ENCODE results near the gene CBFB.
A peak's percentile ranks its signal among the peaks of the same experiment; 100 is the strongest.

The CBFB gene

DNA sequence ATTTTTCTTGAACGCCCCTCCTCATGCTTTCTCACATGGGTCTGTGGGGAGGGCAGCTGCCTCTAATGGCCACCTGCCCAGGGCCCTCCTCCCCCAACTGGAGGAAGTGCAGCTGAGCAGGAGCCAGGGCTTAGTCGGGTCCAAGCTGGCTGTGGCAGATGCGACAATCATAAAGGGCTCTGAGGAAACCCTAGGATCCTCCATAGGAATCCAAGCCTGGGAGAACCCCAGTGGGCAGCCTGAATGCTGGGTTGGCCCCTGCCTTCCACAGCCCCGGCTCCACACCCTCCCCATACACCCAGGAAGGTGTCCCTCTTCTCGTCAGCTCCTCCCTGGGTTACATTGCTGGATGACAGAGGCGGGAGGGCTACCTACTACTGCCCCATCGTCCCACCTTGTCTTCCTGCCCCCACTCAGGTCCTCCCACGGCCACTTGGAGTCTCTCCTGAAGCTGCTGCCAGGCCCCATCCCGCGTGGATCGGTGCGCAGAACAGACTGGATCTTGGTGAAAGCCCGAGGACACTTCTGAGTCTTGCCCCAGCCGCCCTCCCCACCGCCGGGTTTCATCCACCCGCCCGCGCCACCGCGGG, 15.6 kb upstream of the CBFB start:
- TF ChIP-seq CREB1 (IDR thresholded peaks at IDR 0.05; ENCODE audit: low read depth) (no peak), EP300 (IDR thresholded peaks at IDR 0.05; ENCODE audit: borderline replicate concordance) (no peak), NFIC (IDR thresholded peaks at IDR 0.05) (no peak), TEAD4 (IDR thresholded peaks at IDR 0.05) (no peak), CEBPB (IDR thresholded peaks at IDR 0.05) (no peak), EGR1 (IDR thresholded peaks at IDR 0.05) (no peak), ZBTB7A (IDR thresholded peaks at IDR 0.05; ENCODE audit: low read depth) (no peak), FOXM1 (IDR thresholded peaks at IDR 0.05; ENCODE audit: borderline replicate concordance, low read depth) (no peak), RAD21 (IDR thresholded peaks at IDR 0.05; ENCODE audit: low read depth) (no peak), YY1 (IDR thresholded peaks at IDR 0.05; ENCODE audit: low read depth) (no peak), TCF12 (IDR thresholded peaks at IDR 0.05; ENCODE audit: low read depth) (no peak)
- TF ChIP-seq, protein P1, sequence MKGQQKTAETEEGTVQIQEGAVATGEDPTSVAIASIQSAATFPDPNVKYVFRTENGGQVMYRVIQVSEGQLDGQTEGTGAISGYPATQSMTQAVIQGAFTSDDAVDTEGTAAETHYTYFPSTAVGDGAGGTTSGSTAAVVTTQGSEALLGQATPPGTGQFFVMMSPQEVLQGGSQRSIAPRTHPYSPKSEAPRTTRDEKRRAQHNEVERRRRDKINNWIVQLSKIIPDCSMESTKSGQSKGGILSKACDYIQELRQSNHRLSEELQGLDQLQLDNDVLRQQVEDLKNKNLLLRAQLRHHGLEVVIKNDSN (IDR thresholded peaks at IDR 0.05) = no peak

DNA sequence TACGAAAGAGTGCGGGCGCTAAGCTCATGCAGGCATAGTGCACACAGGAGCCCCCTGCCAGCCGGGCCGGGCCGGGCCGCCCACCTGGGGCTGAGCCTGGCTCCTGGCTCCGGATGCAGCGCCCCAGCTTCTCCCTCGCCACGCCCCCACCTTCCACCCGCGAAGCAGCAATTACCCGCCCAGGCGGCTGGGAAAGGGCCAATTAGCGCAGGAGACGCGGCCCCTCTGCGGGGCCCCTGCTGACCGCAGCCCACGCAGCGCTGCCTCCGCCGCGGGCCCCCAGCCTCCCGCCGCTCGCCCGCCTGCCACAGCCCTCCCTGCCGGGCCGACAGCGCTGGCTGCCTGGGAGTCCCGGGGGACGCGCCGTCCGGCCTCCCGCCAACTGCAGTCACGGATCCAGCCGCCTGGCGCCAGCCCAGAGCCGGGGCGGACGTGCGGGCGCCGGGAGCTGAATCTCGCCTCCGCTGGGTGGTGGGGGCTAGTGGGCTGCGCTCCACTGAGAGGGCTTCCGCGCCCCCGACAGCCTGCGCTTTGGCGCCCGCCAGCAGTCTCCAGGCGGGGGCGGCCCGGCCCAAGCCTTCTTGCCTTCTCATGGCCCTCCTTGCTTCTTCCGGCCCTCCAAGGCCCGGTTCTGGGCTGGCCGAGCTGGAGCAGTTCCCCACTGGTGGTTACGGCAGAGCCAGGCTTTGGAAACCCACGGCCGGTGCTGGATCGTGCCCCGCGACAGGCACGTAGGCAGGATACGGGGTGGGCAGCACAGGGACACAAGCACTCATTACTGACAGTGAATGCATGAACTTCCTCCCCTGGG, 14.9 kb upstream of the CBFB start:
- TF ChIP-seq NFIC (IDR thresholded peaks at IDR 0.05) (peak; percentile 30), RAD21 (IDR thresholded peaks at IDR 0.05; ENCODE audit: low read depth) (no peak), EGR1 (IDR thresholded peaks at IDR 0.05) (peak; percentile 72), ZBTB7A (IDR thresholded peaks at IDR 0.05; ENCODE audit: low read depth) (peak; percentile 31), EP300 (IDR thresholded peaks at IDR 0.05; ENCODE audit: borderline replicate concordance) (no peak)
- TF ChIP-seq, protein P1 (IDR thresholded peaks at IDR 0.05) = no peak

DNA sequence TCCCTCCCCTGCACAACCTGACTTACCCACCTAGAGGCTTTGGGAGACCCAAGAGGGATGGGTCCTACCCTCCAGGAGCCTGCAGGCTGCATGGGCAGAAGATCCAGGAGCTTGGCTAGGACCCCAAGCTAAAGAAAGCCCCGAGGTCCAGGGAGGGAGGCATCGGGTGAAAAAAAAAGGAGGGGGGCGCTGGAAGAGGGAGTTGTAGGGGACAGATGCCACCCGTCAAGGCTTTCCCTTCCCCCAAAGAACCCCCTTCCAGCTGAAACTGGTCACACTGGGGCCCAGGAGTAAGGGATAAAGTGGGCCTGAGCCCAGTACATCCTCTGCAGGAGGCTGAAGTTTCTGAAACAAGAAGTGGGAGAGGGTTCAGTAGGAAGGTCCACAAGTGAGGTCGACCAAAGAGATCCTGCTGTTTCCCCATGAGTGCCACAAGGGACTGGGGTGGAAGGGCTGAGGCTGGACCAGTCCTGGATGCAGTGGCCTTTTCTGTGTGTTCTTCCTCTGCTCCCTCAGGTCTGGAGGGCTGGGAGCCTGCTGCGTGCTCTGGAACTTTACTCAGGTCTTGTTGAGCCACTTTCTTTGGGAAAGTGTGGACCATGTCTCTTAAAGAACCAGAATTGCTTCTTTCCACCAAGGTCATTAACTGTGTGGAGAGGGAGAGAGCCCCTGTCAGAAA, 14.2 kb upstream of the CBFB start:
- no peak for TF ChIP-seq RAD21 (IDR thresholded peaks at IDR 0.05; ENCODE audit: low read depth)
- no peak for TF ChIP-seq TCF12 (IDR thresholded peaks at IDR 0.05; ENCODE audit: low read depth)
- no peak for TF ChIP-seq ZBTB7A (IDR thresholded peaks at IDR 0.05; ENCODE audit: low read depth)
- no peak for TF ChIP-seq CEBPB (IDR thresholded peaks at IDR 0.05)
- TF ChIP-seq, protein P2, sequence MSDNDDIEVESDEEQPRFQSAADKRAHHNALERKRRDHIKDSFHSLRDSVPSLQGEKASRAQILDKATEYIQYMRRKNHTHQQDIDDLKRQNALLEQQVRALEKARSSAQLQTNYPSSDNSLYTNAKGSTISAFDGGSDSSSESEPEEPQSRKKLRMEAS (IDR thresholded peaks at IDR 0.05) = no peak
- TF ChIP-seq, protein P1 (IDR thresholded peaks at IDR 0.05) = no peak
- TF ChIP-seq, protein P3, sequence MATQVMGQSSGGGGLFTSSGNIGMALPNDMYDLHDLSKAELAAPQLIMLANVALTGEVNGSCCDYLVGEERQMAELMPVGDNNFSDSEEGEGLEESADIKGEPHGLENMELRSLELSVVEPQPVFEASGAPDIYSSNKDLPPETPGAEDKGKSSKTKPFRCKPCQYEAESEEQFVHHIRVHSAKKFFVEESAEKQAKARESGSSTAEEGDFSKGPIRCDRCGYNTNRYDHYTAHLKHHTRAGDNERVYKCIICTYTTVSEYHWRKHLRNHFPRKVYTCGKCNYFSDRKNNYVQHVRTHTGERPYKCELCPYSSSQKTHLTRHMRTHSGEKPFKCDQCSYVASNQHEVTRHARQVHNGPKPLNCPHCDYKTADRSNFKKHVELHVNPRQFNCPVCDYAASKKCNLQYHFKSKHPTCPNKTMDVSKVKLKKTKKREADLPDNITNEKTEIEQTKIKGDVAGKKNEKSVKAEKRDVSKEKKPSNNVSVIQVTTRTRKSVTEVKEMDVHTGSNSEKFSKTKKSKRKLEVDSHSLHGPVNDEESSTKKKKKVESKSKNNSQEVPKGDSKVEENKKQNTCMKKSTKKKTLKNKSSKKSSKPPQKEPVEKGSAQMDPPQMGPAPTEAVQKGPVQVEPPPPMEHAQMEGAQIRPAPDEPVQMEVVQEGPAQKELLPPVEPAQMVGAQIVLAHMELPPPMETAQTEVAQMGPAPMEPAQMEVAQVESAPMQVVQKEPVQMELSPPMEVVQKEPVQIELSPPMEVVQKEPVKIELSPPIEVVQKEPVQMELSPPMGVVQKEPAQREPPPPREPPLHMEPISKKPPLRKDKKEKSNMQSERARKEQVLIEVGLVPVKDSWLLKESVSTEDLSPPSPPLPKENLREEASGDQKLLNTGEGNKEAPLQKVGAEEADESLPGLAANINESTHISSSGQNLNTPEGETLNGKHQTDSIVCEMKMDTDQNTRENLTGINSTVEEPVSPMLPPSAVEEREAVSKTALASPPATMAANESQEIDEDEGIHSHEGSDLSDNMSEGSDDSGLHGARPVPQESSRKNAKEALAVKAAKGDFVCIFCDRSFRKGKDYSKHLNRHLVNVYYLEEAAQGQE (IDR thresholded peaks at IDR 0.05; ENCODE audit: low read depth) = no peak
- TF ChIP-seq YY1 (IDR thresholded peaks at IDR 0.05; ENCODE audit: low read depth) = no peak
- TF ChIP-seq CREB1 (IDR thresholded peaks at IDR 0.05; ENCODE audit: low read depth) = no peak
- TF ChIP-seq TAF1 (IDR thresholded peaks at IDR 0.05; ENCODE audit: low read depth) = no peak
- no peak for TF ChIP-seq EP300 (IDR thresholded peaks at IDR 0.05; ENCODE audit: borderline replicate concordance)
- TF ChIP-seq NFIC (IDR thresholded peaks at IDR 0.05) = no peak
- TF ChIP-seq FOXM1 (IDR thresholded peaks at IDR 0.05; ENCODE audit: borderline replicate concordance, low read depth) = no peak
- TF ChIP-seq TEAD4 (IDR thresholded peaks at IDR 0.05) = no peak
- no peak for TF ChIP-seq EGR1 (IDR thresholded peaks at IDR 0.05)

DNA sequence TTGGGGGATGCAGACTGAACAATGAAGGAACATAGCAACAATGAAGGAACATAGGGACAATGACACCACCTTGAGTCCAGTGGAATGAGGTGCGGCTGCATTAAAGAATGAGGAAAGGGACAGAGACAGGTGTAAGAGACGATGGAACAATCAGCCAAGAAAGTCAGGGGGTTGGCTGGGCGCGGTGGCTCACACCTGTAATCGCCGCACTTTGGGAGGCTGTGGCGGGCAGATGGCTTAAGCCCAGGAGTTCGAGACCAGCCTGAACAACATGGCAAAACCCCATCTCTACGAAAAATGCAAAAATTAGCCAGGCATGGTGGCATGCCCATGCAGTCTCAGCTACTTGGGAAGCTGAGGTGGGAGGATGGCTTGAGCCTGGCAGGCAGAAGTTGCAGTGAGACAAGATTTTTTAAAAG, 13.6 kb upstream of the CBFB start:
- TF ChIP-seq RAD21 (IDR thresholded peaks at IDR 0.05; ENCODE audit: low read depth) = peak; percentile 76
- TF ChIP-seq NFIC (IDR thresholded peaks at IDR 0.05) = no peak

DNA sequence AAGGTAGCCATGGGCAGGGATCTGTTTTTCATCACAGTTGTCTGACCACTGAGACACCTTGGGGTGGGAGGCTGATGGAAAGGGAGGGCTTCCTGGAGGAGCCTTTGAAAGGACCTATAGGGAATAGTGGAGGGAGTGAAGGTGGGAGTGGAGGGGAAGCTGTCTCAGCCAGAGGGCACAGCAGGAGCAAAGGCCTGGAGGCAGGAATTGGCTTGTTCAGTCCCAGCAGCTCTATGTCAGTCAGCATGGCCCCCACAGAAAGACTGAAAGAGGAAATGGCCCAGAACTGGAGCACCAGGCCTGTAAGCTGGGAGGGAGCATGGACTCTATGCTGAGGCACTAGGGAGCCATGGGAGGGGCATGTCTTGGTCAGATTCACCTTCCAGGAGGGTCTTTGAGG, 12.8 kb upstream of the CBFB start:
- TF ChIP-seq YY1 (IDR thresholded peaks at IDR 0.05; ENCODE audit: low read depth) = no peak
- TF ChIP-seq, protein P3 (IDR thresholded peaks at IDR 0.05; ENCODE audit: low read depth) = no peak
- no peak for TF ChIP-seq NFIC (IDR thresholded peaks at IDR 0.05)
- TF ChIP-seq TAF1 (IDR thresholded peaks at IDR 0.05; ENCODE audit: low read depth) = no peak
- TF ChIP-seq CREB1 (IDR thresholded peaks at IDR 0.05; ENCODE audit: low read depth) = no peak
- TF ChIP-seq FOXM1 (IDR thresholded peaks at IDR 0.05; ENCODE audit: borderline replicate concordance, low read depth) = no peak
- no peak for TF ChIP-seq EP300 (IDR thresholded peaks at IDR 0.05; ENCODE audit: borderline replicate concordance)
- no peak for TF ChIP-seq EGR1 (IDR thresholded peaks at IDR 0.05)
- TF ChIP-seq TEAD4 (IDR thresholded peaks at IDR 0.05) = no peak
- TF ChIP-seq, protein P1 (IDR thresholded peaks at IDR 0.05) = no peak
- TF ChIP-seq ZBTB7A (IDR thresholded peaks at IDR 0.05; ENCODE audit: low read depth) = no peak

Measured in Ishikawa (cell line).